Measurements from ENCODE around the gene MR1.
A peak's percentile ranks its signal among the peaks of the same experiment; 100 is the strongest.

MR1 gene

DNA sequence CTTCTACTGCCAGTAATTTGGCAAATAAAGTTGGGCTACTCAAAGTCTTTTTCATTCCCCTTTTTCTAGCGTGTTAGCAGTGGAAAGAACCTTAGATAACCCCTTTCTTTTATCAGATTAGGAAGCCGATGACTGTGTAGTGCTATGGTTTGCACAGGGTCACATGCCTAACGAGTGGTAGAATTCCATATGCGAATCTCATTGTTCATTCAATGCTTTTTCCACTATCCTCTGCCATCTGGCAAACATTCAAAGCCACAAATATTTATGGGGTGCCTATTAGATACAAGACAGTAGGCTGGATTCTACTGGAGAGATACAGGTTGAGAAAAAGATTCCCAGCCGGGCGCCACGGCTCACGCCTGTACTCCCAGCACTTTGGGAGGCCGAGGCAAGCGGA is 39.9 kb downstream of the MR1 start:
- DNase-seq: no peak

DNA sequence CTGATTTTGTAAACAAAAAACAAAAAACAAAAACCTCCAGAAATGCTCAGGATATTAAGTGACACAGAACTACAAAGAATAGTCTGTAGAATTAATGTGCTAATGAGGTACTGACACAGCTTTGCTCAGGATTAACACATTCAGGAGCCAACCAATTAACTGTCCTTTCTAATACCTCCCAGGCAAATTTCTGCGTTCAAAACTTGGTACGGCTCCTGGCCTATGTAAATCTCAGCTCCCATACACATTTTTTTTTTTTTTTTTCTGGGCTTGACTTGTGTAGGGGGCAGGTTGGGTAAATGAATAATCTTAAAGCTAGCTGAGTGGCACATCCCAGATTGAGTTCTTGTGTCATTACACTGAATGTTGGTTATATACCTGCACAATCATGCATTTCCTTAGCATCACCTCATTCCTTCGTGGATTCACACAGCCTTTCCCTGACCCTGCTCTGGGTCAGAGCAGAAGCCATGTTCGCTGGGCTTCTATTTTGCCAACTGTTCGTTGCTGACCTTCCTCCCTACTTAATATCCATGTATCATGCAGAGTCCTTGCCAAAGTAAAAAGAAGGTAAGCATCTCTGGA is 42.1 kb downstream of the MR1 start:
- DNase-seq: no peak

DNA sequence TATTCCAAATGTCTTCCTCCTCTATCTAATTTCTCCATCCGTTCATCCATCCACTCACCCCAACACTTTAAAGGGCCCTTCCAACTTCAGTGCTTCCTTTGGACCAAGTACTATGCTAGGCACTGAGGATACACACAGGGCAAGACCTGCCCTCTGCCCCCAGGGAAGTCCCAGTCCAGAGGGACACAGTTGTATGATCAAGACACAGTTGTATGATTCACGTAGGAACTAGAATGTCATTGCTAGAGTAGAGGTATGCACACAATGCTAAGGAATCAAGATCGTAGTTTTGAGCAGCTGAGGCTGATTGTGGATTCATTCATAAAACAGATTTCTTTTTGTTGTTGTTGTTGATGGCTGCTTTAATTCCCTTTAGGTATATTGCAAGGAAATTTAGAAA is 43.1 kb downstream of the MR1 start:
- no peak for DNase-seq

DNA sequence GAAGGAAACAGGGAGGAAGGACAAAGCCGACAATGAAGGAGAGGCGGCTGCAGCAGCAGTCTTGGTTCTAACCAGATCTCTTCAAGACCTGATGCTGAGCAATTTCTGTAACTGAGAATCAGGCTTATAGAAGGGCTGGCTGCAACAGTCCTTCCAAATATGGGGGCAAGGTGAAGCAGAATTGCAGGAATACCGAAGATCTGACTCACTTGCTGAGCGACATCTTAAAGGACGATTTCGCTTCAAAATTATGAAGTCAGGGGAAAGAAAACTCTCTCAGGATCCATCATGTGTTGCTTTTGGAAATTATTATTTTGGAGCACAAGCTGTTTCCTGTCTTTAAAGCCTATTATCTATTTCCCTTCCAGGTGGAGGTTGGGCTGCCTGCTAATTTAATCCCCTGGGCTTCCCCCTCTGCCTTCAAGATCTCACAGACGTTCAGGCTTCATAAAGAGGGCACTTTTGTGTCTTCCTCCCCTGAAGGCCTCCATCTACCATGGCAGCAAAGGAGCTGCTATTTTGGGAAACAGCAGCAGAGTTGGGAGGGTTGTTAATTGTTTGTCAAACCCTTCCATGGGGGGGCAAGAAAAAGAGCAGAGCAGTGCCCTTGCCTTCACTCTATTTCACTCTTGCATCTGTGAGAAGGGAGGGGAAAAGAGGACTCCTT is 43.9 kb downstream of the MR1 start:
- no peak for DNase-seq

DNA sequence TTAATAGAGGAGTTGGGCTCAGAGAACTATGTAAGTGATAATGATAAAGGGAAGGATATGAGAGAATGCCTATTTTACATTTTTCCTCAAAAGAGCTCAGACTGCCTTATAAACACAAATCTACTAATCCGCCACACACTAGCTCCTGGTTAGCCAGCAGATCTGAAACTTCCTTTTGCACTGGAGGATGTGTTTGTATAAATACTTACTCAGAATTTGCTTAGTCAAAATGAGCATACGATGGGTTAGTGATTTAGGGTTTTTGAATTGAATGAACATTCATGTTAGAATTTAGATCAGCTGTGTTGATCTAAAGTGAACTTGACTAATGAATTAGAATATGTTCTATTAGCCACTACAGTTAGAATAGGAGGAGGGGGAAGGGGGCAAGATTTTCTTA is 45.6 kb downstream of the MR1 start:
- DNase-seq: no peak

DNA sequence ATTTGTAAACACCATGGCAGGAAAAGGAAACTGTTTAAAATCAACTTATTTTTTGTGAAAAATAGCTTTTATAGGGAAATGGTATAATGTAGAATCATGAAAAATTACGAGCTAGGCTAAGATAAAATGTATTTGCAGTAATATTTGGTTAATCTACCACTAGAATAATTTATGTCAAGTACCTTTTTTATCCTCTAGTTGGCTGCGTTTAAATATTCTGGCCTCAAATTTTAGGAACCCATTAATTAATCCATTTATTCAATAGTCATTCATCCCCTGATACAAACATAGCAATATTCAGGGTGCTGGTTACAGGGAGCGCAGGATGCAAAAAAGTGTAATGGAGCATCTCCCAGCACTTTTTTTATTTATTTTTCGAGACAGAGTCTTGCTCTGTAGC is 46.1 kb downstream of the MR1 start:
- DNase-seq: no peak

DNA sequence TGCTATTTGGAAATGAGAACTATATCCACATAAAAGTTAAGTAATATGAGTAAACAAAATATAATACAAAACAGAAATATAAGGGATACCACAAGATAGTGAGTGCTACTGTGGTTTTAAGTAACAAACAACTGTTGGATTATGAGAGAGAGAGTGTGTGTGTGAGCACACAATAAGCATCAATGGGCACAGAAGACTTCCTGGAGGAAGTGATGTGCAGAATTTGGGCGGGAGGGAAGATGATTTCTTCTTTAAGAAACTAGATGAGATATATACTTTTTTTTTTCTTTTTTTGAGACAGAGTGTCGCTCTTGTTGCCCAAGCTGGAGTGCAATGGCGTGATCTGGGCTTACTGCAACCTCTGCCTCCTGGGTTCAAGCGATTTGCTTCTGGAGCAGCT is 46.8 kb downstream of the MR1 start:
- no peak for DNase-seq

DNA sequence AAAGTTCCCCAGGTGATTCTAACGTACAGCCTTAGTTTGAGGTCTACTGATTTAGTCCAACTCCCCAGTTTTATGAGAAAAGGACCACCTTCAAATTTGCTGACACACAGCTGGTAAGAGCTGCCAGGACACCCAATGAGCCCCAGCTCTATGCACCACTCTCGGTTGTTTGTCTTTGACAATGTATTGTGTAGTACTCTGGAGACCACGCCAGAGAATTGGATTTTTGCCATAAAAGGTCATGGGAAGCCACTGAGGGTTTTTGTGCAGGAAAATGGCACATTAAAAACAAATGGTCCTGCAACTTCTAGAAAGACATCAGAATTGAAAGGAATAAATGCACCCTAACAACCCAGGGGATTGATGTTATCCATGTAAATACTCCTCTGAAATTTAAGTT is 47.6 kb downstream of the MR1 start:
- no peak for DNase-seq

DNA sequence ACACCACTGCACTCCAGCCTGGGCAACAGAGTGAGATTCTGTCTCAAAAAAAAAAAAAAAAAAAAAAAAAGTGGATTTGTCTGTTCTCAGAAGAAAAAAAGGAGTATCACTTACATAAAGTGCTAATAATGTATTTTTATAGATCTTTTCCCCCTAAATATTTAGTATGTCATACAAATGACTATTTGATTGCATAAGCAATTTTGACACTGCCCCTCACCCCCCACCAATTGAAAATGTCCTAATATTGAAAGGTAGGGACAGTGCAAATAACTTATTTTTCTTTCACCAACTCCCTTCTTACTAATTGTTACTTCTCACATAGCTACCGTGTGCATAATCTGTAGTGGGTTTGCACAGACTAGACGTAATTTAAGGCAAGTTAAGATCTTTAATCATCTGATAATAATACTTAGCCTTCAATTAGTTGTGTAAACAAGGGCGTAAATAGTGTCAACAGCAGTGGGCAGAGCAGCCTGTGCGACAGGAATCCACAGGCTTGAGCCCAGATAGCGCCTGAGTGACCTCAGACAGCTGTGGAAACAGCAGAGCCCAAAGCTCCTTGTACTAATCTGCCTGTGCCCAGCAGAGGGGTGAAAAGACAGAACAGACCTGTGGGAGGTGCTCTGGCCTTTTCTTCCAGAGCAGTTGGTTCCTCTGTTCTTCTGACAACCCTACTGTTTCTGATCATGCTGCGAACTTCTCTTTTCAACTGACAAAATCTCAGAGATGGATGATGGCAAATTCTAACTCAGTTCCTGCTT is 50.2 kb downstream of the MR1 start:
- no peak for DNase-seq

DNA sequence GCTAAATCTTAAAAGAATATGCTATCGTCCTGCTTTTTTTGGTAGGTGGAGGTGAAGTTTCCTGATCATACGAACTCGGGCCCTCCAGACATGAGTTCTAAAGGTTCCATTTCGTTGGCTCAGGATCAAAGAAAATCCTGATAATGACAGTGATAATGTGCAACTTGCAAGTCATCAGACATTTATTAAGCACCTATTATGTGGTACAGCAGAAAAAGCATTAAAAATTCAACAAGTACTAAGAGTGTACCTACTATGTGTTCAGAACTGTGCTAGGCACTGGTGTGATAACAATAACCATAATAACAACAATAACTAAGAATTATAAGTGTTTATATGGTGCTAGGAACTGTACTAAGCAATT is 50.8 kb downstream of the MR1 start:
- DNase-seq: no peak

DNA sequence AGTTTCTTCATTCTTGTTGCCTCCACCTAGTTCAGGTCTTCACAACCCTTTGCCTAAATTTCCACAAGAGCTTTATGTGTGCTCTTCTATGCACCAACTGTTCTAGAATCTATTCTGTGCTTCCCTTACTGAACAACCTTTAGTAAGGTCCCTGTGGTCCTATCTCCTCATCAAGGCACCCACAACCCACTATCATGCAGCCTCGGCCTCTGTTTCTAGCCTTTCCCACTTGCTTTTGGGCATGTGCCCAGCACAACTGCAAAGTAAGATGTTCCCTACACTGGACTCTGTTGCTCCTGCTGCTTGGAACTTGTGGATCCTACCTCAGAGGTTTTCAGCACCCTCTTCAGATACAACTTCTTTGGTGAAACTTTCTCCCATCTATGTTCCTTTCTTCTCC is 52.3 kb downstream of the MR1 start:
- DNase-seq: no peak

DNA sequence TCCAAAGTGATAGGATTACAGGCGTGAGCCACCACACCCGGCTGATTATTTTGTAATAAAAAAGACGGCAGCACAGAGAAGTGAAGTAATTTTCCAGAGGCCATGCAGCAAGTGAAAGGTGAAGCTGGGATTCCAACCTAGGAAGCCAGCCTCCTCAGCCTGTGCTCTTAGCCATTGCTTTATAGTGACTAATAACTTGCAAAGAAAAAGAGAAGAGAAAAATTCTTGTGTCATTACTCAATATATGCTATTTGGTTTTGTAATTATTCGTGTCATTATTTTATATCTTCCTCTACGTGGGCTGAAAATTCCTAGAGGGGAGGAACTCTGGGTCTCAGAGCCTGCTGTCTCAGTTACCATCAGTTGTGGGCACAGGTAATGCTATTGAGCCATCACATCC is 53.1 kb downstream of the MR1 start:
- DNase-seq: no peak

DNA sequence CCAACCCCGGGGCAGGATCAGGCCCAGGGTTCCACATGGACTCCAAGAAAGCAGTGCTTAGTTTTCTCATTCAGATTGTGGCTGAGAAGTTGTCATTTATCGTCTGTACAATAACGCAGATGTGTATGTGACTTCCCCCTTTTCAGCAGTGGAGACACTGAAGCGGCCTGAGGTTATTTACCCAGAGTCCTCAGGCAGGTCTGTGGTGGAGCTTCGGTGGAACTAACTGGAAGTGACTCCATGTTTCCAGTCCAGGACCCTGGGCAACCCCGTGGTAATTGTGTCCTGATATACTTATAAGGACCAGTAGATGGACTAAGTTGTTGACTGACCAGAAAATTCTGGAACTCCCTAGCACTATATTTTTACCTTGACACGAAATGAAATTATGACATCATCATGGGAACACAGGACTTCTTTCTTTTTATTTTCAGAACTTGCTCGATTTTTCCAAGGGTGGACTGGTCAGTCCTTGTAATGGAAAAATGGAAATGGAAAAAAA is 53.7 kb downstream of the MR1 start:
- no peak for DNase-seq

DNA sequence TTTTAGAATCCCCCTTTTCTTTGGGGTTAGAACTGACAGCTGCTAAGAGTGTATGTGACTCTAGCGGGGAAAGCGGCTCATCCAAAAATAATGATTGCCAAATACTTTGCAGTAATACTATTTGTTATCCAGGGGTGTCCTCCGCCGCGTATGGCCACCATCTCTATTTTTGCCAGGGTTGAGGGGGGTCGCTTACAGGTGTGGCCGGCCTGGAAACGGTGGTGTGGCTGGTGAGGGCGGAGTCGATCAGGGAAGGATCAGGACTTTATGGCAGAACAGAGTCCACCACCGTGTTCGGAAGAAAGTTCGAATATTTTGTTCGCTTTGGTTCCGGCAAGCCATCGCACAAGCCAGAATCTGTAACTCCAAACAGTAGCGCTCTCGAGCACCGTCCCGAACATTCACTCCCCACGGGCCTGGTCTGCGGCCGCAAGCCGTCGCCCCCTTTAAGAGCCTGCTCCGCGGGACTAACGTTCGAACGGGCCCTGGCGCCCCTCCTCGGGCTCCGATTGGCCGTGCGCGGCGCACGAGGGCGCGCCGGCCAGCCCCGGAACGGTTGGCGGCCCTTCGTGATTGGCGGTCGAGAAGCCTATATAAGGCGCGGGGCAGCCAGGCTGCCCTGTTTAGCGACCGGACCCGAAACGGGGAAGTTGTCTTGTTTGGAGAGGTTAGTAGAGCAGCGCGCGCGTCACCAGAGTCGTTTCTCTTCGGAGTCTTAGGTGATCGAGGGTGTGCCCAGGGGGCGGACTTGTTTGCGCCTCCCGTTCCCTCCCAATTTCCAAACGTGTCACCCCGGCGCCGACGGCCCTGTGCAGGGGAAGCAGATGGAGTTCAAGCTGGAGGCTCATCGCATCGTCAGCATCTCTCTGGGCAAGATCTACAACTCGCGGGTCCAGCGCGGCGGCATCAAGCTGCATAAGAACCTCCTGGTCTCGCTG is 54.6 kb downstream of the MR1 start, which contains the start of gene IER5:
TSS of gene IER5 (plus strand) at position 622 of the 938 bp plus-strand sequence. CDS start at position 825, 203 bp downstream.
- DNase-seq: peak; percentile 79

DNA sequence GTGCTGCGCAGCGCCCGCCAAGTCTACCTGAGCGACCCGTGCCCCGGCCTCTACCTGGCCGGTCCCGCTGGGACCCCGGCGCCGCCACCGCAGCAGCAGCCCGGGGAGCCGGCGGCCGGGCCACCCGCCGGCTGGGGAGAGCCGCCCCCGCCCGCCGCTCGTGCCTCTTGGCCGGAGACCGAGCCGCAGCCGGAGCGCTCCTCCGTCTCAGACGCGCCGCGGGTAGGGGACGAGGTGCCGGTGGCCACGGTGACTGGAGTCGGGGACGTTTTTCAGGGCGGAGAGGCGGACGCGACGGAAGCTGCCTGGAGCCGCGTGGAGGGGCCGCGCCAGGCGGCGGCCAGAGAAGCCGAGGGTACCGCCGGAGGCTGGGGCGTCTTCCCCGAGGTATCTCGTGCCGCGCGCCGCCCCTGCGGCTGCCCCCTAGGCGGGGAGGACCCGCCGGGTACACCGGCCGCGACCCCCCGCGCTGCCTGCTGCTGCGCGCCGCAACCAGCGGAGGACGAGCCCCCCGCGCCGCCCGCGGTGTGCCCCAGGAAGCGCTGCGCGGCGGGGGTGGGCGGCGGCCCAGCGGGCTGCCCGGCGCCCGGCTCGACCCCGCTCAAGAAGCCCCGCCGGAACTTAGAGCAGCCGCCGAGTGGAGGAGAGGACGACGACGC is 55.4 kb downstream of the MR1 start:
- no peak for DNase-seq

DNA sequence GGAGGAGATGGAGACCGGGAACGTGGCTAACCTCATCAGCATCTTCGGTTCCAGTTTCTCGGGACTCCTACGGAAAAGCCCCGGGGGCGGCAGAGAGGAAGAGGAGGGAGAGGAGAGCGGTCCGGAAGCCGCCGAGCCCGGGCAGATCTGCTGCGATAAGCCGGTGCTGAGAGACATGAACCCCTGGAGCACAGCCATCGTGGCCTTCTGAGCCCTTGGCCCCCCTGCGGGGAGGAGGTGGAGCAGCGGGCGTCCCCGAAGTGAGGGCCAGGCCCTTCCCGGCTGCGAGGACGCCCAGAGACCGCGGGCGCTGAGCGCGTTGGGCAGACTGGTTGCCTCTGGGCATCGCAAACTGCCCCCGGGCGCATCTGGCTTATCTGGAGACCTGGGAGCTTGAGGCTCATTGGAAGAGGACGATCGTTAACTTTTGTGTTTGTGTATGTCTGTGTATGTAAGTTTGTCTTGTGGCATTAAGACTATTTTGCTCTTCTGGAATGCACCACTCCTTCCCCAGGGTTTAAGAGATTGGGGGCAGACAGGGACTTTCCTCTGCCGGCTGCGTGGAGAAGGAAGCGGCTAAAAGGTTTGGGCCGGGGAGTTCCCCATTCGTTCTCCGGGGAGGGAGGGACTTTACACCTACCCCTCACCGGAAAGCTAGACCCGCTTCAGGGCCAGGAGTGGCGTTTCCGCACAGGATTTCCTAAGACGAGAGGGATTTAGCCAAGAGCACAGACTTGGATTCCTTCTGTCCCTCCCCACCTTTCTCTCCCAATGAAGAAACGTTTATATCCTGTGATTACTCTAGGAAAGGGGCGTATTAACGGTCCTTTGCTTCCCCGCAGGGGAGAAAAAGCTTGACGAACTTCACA is 56.1 kb downstream of the MR1 start:
- DNase-seq: no peak

DNA sequence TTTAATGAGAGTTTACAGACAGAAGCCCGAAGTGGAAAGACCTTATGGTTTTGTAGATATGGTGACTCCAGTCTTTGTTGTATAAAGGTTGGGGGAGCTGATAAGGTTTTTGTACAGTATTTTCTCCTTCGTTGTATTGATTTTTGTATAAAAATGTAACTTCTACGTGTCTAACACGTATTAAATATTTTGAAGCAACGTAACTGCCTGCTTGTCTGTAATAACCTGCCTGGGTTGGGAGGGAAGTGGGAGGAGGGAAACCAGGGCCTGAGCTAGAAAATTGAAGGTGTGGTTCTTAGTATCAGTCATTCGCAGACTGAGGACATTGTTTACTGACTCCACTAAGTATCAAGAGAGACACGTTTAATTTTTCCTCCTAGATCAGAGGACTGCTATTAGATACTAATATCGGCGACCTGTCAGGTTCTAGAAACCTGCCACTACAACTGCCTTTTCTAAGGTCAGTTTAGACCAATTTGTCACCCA is 56.9 kb downstream of the MR1 start:
- DNase-seq: no peak

DNA sequence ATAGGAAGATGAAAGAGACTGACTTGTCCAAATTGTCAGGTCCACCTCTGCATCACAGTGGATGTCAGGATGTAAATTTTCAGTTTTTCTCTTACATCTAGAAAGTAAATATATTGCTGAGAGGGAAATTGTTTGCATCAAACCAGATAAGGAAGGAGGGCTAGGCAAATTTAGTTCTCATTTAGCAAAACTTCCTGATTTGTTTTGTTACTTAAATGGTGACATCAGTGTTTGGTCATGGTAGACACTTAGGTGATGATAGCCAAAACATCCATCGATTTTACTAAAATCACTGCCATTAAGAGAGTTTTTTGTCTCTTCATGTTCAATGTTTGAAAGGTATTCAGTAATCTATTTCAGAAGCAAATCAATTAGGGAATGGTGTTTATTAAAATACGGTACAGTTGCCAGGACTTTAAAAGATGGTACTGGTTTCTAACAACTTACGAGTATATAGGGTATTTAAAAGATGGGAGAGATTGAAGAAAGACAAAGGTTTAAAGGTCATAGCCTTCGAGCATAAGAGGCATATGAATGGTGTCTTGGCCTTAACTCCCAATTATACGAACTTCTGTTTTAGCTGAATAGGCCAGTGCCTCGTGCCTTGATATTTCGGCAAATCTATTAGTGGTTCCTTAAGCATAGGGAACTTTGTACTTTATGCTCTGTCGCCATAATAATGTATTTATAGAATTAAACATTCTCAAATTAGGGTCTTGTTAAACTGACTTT is 57.7 kb downstream of the MR1 start:
- no peak for DNase-seq

DNA sequence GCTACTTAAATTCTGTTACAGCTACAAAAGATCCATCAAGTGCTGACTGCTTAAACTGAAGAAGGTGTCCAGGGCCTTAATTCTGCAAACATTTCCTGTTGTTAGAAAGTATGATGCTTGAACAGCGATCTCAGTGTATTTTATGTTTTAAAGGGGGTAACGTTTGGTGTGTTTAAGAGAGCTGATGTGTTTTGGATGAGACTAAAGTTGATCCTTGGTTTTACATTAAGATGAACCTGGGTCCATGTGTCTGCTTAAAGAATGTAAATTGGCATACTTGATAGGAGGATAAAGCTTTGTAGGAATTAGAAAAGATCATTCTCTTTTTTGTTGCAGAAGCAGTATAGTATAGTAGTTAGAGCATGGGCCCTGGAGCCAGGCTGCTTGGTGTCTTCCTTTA is 58.3 kb downstream of the MR1 start:
- no peak for DNase-seq

DNA sequence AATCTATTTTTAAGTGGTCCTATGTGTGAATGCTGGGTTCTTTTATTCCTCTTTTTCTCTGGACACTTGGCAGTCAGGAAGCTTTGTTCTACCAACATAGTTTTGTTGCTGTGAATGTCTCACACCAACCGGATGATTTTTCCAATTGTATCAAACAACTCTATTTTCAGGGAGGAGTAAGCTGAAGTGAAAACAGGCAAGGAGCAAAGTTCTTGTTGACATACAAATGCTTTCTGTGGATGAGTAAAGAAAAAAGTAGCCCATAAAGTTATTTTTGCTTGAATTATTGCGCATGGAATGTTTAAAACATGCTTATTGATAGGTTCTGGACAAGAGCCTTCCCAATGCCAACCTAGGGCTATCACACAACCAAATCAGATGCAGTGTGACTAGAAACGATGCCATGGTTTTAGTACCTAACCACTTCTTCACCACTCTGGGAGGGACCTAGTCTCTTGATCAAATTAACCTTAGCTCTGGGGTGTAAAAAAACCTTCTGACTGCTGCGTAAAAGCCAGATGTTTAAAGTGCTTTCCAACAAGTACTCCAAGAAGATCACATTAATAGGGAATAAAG is 59.2 kb downstream of the MR1 start:
- DNase-seq: no peak
